Measurements from ENCODE around the gene EARS2.

- no peak for TF ChIP-seq POLR2A (IDR thresholded peaks at IDR 0.05; ENCODE audit: low read length)
- TF ChIP-seq GATA1 (IDR thresholded peaks at IDR 0.05; ENCODE audit: low read depth, low read length), result no peak
Observed at GRCh38 chr16:23494188-23494587, 63.0 kb downstream of the EARS2 start.

Data from erythroblast (primary cell).